A549 treated with Hydrocortisone at 1 μM for 4 hours (cell line): Measurements from ENCODE around the gene TTC39C. TPM values are rescaled to one million over a fixed set of nuclear protein-coding genes. Genes with fewer than 3 reads are reported as not detected.

Source experiments
- total RNA-seq: library from RNA; stranded (reverse); fragments of 200-300 nt; extraction: Qiagen RNA extraction; gene quantifications from 5 replicates; pipeline ENCODE4 v1.2.3, GENCODE V29; 2022

TTC39C gene
- 18.7 to 21.6 TPM (median 19.6 TPM) in 5 replicates for total RNA-seq

DNA sequence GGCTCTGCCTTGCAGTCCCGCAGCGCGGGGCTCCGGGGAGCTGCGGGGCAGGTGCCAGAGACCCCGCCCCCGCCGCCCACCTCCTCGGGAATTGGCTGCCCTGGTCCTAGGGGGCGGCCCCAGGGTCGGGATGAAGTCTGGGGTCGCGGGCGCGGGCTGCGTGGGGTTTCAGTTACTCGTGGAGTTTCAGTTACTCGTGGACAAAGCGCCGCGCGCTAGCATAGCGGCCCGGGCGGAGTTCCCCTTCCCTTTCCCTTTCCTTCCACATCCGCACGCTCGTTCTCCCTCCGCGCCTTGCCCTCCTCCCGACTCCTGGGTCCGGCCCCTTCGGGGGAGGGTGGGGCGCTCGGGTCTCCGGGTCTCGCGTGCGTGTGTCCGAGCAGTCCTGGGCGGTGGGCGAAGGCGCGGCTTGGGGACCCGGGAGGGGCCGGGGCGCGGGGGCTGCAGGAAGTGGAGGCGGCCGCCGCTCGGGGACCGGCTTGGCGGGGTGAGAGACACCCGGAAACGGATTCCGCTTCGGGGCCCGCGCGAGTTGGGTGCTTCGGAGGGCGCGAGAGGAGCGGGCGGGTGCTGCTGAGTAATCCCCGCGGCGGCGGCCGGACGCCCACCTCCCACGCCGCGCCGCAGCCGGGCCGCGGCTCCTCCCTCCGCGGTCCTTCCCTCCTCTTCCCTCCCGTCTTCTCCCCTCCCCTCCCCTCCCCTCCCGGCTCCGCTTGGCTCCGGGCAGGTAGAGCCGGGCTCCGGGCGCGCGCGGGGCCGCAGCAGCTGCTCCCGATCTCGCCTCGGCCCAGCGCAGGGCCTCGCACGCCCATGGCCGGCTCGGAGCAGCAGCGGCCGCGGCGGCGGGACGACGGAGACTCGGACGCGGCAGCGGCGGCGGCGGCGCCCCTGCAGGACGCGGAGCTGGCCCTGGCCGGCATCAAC is at the start of gene TTC39C:
Gene TTC39C, plus strand, starts transcription at position 693 of the 924 bp plus-strand sequence. Its CDS starts 118 bp downstream, at position 811.

DNA sequence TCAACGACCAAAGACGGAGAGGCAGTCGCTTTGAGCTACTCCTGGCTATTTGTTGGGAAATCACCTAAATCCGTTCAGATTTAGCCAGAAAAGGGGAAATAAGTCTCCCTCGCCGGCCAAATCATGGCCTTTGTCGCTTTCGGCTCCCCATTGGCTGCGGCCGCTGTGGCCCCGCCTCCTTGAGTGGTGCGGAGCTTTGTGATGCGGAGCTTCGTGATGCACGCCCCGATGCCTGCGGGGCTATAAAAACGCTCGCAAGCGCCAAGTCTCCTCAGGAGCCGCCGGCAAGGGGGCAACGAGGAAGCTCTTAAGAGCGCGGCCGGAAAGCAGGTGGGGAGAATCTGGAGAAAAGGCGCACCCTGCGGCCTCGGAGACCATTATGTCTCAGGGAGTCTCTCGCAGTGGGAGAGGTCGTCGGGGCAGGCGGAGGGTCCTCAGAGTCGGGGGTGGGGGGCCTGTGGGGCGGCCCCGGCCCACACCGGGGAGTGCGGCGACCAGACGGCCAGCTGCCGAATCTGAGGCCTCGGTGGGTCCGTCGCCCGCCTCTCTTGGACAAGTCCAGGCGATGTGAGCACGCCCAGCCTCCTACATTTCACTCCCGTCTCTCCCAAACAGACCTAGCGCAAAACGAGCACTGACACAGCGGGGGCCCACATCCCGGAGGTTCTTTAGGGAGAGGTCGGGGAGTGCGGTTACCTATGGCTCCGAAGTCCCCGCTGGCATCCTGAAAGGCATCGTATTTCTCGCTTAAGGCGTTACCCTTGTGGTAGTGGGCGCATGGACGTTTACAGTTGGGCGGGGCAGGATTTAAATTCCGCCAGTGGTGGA is 124.4 kb downstream of the TTC39C start, which contains the start of gene CABYR:
Gene CABYR, plus strand, starts transcription at position 274 of the 828 bp plus-strand sequence. CDS start 4,053 bp downstream, outside the sequence.

Other genes starting within 250 kb of the TTC39C start
- 13.8 to 18.9 TPM (median 14.4 TPM) in 5 replicates for gene CABYR, start 124.3 kb downstream of the TTC39C start, total RNA-seq